Progenitor cell of endocrine pancreas (in vitro differentiated cells): ENCODE data around the gene PRR19. TPM values are rescaled to one million over a fixed set of nuclear protein-coding genes. Genes with fewer than 3 reads are reported as not detected.

Experiments
- DNase-seq: peaks from one replicate; pipeline ENCODE4 v3.0.0; 2021; ENCODE audit warnings: low spot score; ENCODE audit not compliant: unreplicated experiment
- H3K27ac Mint-ChIP-seq: 2 replicates; pipeline ENCODE4 v1.8.0; 2021; ENCODE audit warnings: mild to moderate bottlenecking, moderate library complexity, mixed read lengths
- H3K27me3 Mint-ChIP-seq: 2 replicates; pipeline ENCODE4 v1.8.0; 2021; ENCODE audit warnings: mixed read lengths
- H3K36me3 Mint-ChIP-seq: 2 replicates; pipeline ENCODE4 v1.8.0; 2022; ENCODE audit warnings: mixed read lengths; ENCODE audit not compliant: insufficient read depth
- H3K4me1 Mint-ChIP-seq: 2 replicates; pipeline ENCODE4 v1.8.0; 2021; ENCODE audit warnings: low read depth, mixed read lengths
- H3K4me3 Mint-ChIP-seq: 2 replicates; pipeline ENCODE4 v1.8.0; 2021; ENCODE audit warnings: low read depth, mild to moderate bottlenecking, moderate library complexity, mixed read lengths
- H3K9me3 Mint-ChIP-seq: 2 replicates; pipeline ENCODE4 v1.8.0; 2021; ENCODE audit warnings: low read depth, mixed read lengths
- CTCF ChIP-seq: fragments of 200-600 bp; sonication (generic); IDR thresholded peaks from one replicate; pipeline ENCODE4 v1.5.0; 2021; ENCODE audit warnings: antibody characterized with exemption, mild to moderate bottlenecking; ENCODE audit not compliant: unreplicated experiment
- total RNA-seq: library from RNA; stranded (reverse); gene quantifications from 2 replicates; pipeline ENCODE4 v1.2.1, GENCODE V29; 2021

Gene PRR19
- total RNA-seq, 1 donor from 2014 or later, result 3.4 TPM

GRCh38 chr19:42324655-42325307, 22.8 kb downstream of the PRR19 start:
- DNase-seq, result no peak

GRCh38 chr19:42325308-42325895, 23.5 kb downstream of the PRR19 start, which contains the start of gene MEGF8:
Gene MEGF8 (plus strand): TSS chr19:42325635. CDS start chr19:42326244, 609 bp downstream.
- Mint-ChIP-seq H3K4me3 (peak within 1 kb of the TSS; percentile 83), H3K36me3 (no peaks in the 10 kb centered on the region), H3K27ac (peak within 1 kb of the TSS; percentile 91), H3K9me3 (no peaks in the 10 kb centered on the region), H3K4me1 (peaks cover 17% of the 10 kb centered on the region), H3K27me3 (peaks cover 37% of the 10 kb centered on the region)
- DNase-seq, result peak; percentile 95
- TF ChIP-seq CTCF, result no peak

More at GRCh38 chr19:42324655-42325307, 22.8 kb downstream of the PRR19 start:
- H3K4me3 Mint-ChIP-seq, result peak overlapping the region; percentile 83
- no peaks in the 10 kb centered on the region for H3K36me3 Mint-ChIP-seq
- peak; percentile 95 for TF ChIP-seq CTCF
- peaks cover 41% of the 10 kb centered on the region for H3K27me3 Mint-ChIP-seq
- peak overlapping the region; percentile 91 for H3K27ac Mint-ChIP-seq
- no peaks in the 10 kb centered on the region for H3K9me3 Mint-ChIP-seq
- H3K4me1 Mint-ChIP-seq, result peaks cover 17% of the 10 kb centered on the region

- H3K4me3 Mint-ChIP-seq, result peak overlapping the region; percentile 83
- H3K27ac Mint-ChIP-seq, result peak overlapping the region; percentile 71
- H3K4me1 Mint-ChIP-seq, result peaks cover 17% of the 10 kb centered on the region
- H3K36me3 Mint-ChIP-seq, result no peaks in the 10 kb centered on the region
- TF ChIP-seq CTCF, result peak; percentile 44
- peaks cover 29% of the 10 kb centered on the region for H3K27me3 Mint-ChIP-seq
- no peaks in the 10 kb centered on the region for H3K9me3 Mint-ChIP-seq
- DNase-seq, result no peak
These were observed 24.2 kb downstream of the PRR19 start for GRCh38 chr19:42325896-42326771.

GRCh38 chr19:42326969-42327368, 25.0 kb downstream of the PRR19 start:
- Mint-ChIP-seq H3K4me1 (peaks cover 17% of the 10 kb centered on the region), H3K36me3 (no peaks in the 10 kb centered on the region), H3K4me3 (peak overlapping the region; percentile 83), H3K9me3 (no peaks in the 10 kb centered on the region), H3K27ac (no peak overlapping the region), H3K27me3 (peaks cover 23% of the 10 kb centered on the region)
- TF ChIP-seq CTCF, result no peak
- DNase-seq, result no peak

- no peaks in the 10 kb centered on the region for H3K36me3 Mint-ChIP-seq
- no peak overlapping the region for H3K27ac Mint-ChIP-seq
- H3K27me3 Mint-ChIP-seq, result peaks cover 19% of the 10 kb centered on the region
- DNase-seq, result no peak
- TF ChIP-seq CTCF, result no peak
- H3K4me1 Mint-ChIP-seq, result peaks cover 17% of the 10 kb centered on the region
- no peaks in the 10 kb centered on the region for H3K9me3 Mint-ChIP-seq
- peak overlapping the region; percentile 83 for H3K4me3 Mint-ChIP-seq
These were observed 25.4 kb downstream of the PRR19 start for GRCh38 chr19:42327381-42327780.
